Neuronal stem cell (in vitro differentiated cells): Measurements from ENCODE around the gene SOX8.

Experiments
- DNase-seq: peaks from one replicate; pipeline ENCODE4 v3.0.0-alpha.2; 2013; ENCODE audit warnings: low spot score
- H2AFZ ChIP-seq: one replicate; pipeline ENCODE4 v1.6.1; 2013; ENCODE audit warnings: mild to moderate bottlenecking, low read length, inconsistent platforms
- H2AK5ac ChIP-seq: 2 replicates; pipeline ENCODE4 v1.6.1; 2013; ENCODE audit warnings: low read depth, mild to moderate bottlenecking, inconsistent platforms, low read length, moderate library complexity, mixed read lengths
- H2BK120ac ChIP-seq: 2 replicates; pipeline ENCODE4 v1.6.1; 2013; ENCODE audit warnings: low read depth, mild to moderate bottlenecking, inconsistent platforms, low read length, moderate library complexity, mixed read lengths
- H2BK12ac ChIP-seq: one replicate; pipeline ENCODE4 v1.6.1; 2013; ENCODE audit warnings: low read length, inconsistent platforms
- H2BK15ac ChIP-seq: 2 replicates; pipeline ENCODE4 v1.6.1; 2013; ENCODE audit warnings: mild to moderate bottlenecking, low read length, inconsistent platforms, mixed read lengths
- H2BK5ac ChIP-seq: one replicate; pipeline ENCODE4 v1.6.1; 2013; ENCODE audit warnings: inconsistent platforms, mild to moderate bottlenecking, low read length, moderate library complexity
- H3K14ac ChIP-seq: one replicate; pipeline ENCODE4 v1.6.1; 2013; ENCODE audit warnings: low read length, inconsistent platforms
- H3K18ac ChIP-seq: 2 replicates; pipeline ENCODE4 v1.6.1; 2013; ENCODE audit warnings: low read length, inconsistent platforms
- H3K23ac ChIP-seq: 2 replicates; pipeline ENCODE4 v1.6.1; 2013; ENCODE audit warnings: low read depth, mild to moderate bottlenecking, mixed read lengths, low read length, inconsistent platforms; ENCODE audit not compliant: poor library complexity
- H3K27ac ChIP-seq: replicated peaks from 3 replicates; pipeline ENCODE4 v1.5.1; 2013; ENCODE audit warnings: low read length, inconsistent platforms
- H3K27me3 ChIP-seq, 3 experiments: 2 replicates each; pipeline ENCODE4 v1.6.1; 2013; ENCODE audit warnings: low read length in 3 of 3, mild to moderate bottlenecking in 2 of 3, inconsistent platforms in 1 of 3, low read depth in 1 of 3, mixed read lengths in 1 of 3, moderate library complexity in 1 of 3; ENCODE audit not compliant: control insufficient read depth in 3 of 3, insufficient read depth in 3 of 3
- H3K36me3 ChIP-seq, 2 donors: replicated peaks in 1 of 2; 2 replicates each; pipeline ENCODE4 v1.6.1; 2013; ENCODE audit warnings: low read length in 2 of 2; ENCODE audit not compliant: control insufficient read depth in 2 of 2, insufficient read depth in 2 of 2
- H3K4ac ChIP-seq: 2 replicates; pipeline ENCODE4 v1.6.1; 2013; ENCODE audit warnings: inconsistent platforms, mild to moderate bottlenecking, low read length, moderate library complexity
- H3K4me1 ChIP-seq, 2 donors: 1 replicate in 1 of 2; 2 replicates in 1 of 2; pipeline ENCODE4 v1.6.1; 2013; ENCODE audit warnings: low read length in 2 of 2, low read depth in 1 of 2; ENCODE audit not compliant: control insufficient read depth in 2 of 2, insufficient read depth in 1 of 2
- H3K4me2 ChIP-seq: one replicate; pipeline ENCODE4 v1.6.1; 2013; ENCODE audit warnings: mild to moderate bottlenecking, low read length, inconsistent platforms; ENCODE audit not compliant: insufficient read depth, poor library complexity, severe bottlenecking
- H3K4me3 ChIP-seq, 2 donors: 2 replicates each; pipeline ENCODE4 v1.5.1; 2013; ENCODE audit warnings: low read length in 2 of 2, mild to moderate bottlenecking in 2 of 2, inconsistent platforms in 1 of 2, moderate library complexity in 1 of 2
- H3K79me1 ChIP-seq: one replicate; pipeline ENCODE4 v1.6.1; 2013; ENCODE audit warnings: low read depth, mild to moderate bottlenecking, inconsistent platforms, low read length, moderate library complexity
- H3K9ac ChIP-seq: one replicate; pipeline ENCODE4 v1.6.1; 2013; ENCODE audit warnings: mild to moderate bottlenecking, low read depth, low read length, inconsistent platforms; ENCODE audit not compliant: poor library complexity
- H3K9me3 ChIP-seq, 2 donors: replicated peaks in 1 of 2; 2 replicates each; pipeline versions ENCODE3 to v1.6.1; 2013; ENCODE audit warnings: low read length in 2 of 2, mild to moderate bottlenecking in 2 of 2, inconsistent platforms in 1 of 2, low read depth in 1 of 2, mixed read lengths in 1 of 2, moderate library complexity in 1 of 2; ENCODE audit not compliant: control insufficient read depth in 2 of 2, insufficient read depth in 1 of 2
- H4K8ac ChIP-seq: one replicate; pipeline ENCODE4 v1.6.1; 2013; ENCODE audit warnings: low read depth, mild to moderate bottlenecking, inconsistent platforms, low read length, moderate library complexity
- H4K91ac ChIP-seq: one replicate; pipeline ENCODE4 v1.6.1; 2013; ENCODE audit warnings: low read length, low read depth, mild to moderate bottlenecking, inconsistent platforms; ENCODE audit not compliant: poor library complexity
- WGBS, 2 donors: extraction: QIAGEN DNeasy Blood & Tissue Kit; methylation state at CpG; one replicate each; pipeline ENCODE4 v1.1.7; 2013; ENCODE audit warnings: missing lambda C conversion rate in 2 of 2, mixed read lengths in 1 of 2; ENCODE audit not compliant: insufficient read length in 2 of 2, insufficient replicate concordance in 1 of 2; ENCODE audit errors: extremely low coverage in 2 of 2; 5-methylcytosine and 5-hydroxymethylcytosine counted together

Gene SOX8

GRCh38 chr16:988471-989353, 7.1 kb downstream of the SOX8 start:
- no peak for DNase-seq
- no peak overlapping the region for H3K27ac ChIP-seq
- peak overlapping the region; percentile 85 for H2BK15ac ChIP-seq
- no CpG with 5 or more reads among the region's 35 CpGs for WGBS, 2 donors
- H3K9me3 ChIP-seq: peaks cover 0 to 4% of the 10 kb centered on the region in 2 donors
- peak overlapping the region; percentile 90 for H2BK5ac ChIP-seq
- peak overlapping the region; percentile 89 for H3K14ac ChIP-seq
- no peak overlapping the region for H3K4ac ChIP-seq
- H4K8ac ChIP-seq: peak overlapping the region; percentile 43
- H3K18ac ChIP-seq: peak overlapping the region; percentile 44
- H3K79me1 ChIP-seq: no peaks in the 10 kb centered on the region
- H3K4me3 ChIP-seq: no peak overlapping the region
- H2AFZ ChIP-seq: no peak overlapping the region
- peak overlapping the region; percentile 37 for H3K9ac ChIP-seq
- H3K4me2 ChIP-seq: no peak overlapping the region
- peak overlapping the region; percentile 47 for H2BK120ac ChIP-seq
- peaks cover 5 to 19% of the 10 kb centered on the region in 2 donors for H3K36me3 ChIP-seq
- no peak overlapping the region for H4K91ac ChIP-seq
- H3K23ac ChIP-seq: peak overlapping the region; percentile 80
- peaks cover 0 to 3% (median 0%) of the 10 kb centered on the region in 3 experiments for H3K27me3 ChIP-seq
- H2BK12ac ChIP-seq: peak overlapping the region; percentile 22
- H3K4me1 ChIP-seq: peaks cover 8 to 38% of the 10 kb centered on the region in 2 donors
- peak overlapping the region; percentile 95 for H2AK5ac ChIP-seq

- H3K27ac ChIP-seq: no peak overlapping the region
- H3K9me3 ChIP-seq: peaks cover 0 to 5% of the 10 kb centered on the region in 2 donors
- H3K4ac ChIP-seq: peak overlapping the region; percentile 23
- DNase-seq: no peak
- H4K91ac ChIP-seq: no peak overlapping the region
- WGBS, 2 donors: no CpG with 5 or more reads among the region's 11 CpGs
- H3K4me3 ChIP-seq: no peak overlapping the region
- H3K4me2 ChIP-seq: no peak overlapping the region
- H3K79me1 ChIP-seq: no peaks in the 10 kb centered on the region
- peak overlapping the region; percentile 73 for H3K23ac ChIP-seq
- H3K14ac ChIP-seq: peak overlapping the region; percentile 71
- peak overlapping the region; percentile 88 for H2AK5ac ChIP-seq
- peak overlapping the region; percentile 90 for H2BK5ac ChIP-seq
- peak overlapping the region; percentile 47 for H2BK120ac ChIP-seq
- peak overlapping the region; percentile 38 for H2AFZ ChIP-seq
- peaks cover 3 to 37% of the 10 kb centered on the region in 2 donors for H3K4me1 ChIP-seq
- peaks cover 5 to 19% of the 10 kb centered on the region in 2 donors for H3K36me3 ChIP-seq
- H4K8ac ChIP-seq: no peak overlapping the region
- H3K18ac ChIP-seq: peak overlapping the region; percentile 65
- peak overlapping the region; percentile 22 for H2BK12ac ChIP-seq
- no peak overlapping the region for H3K9ac ChIP-seq
- H3K27me3 ChIP-seq: peaks cover 0 to 2% (median 0%) of the 10 kb centered on the region in 3 experiments
- peak overlapping the region; percentile 85 for H2BK15ac ChIP-seq
Observed at GRCh38 chr16:989354-989814, 7.8 kb downstream of the SOX8 start.

- Histone ChIP-seq H3K4me1 (peaks cover 3 to 37% of the 10 kb centered on the region in 2 donors), H2BK5ac (peak overlapping the region; percentile 13), H3K36me3 (peaks cover 2 to 11% of the 10 kb centered on the region in 2 donors), H3K9ac (no peak overlapping the region), H3K23ac (peak overlapping the region; percentile 55), H3K4me2 (no peak overlapping the region), H3K4me3 (peak overlapping the region in 1 of 2 donors; percentile 25), H4K91ac (no peak overlapping the region), H3K18ac (peak overlapping the region; percentile 64), H3K14ac (peak overlapping the region; percentile 17), H2AFZ (peak overlapping the region; percentile 95), H3K9me3 (peaks cover 0 to 16% of the 10 kb centered on the region in 2 donors), H3K4ac (no peak overlapping the region), H2AK5ac (peak overlapping the region; percentile 88), H2BK15ac (peak overlapping the region; percentile 85), H3K79me1 (no peaks in the 10 kb centered on the region), H3K27me3 (peaks cover 0 to 2% (median 0%) of the 10 kb centered on the region in 3 experiments), H2BK120ac (peak overlapping the region; percentile 47), H2BK12ac (peak overlapping the region; percentile 84), H4K8ac (peak overlapping the region; percentile 6), H3K27ac (no peak overlapping the region)
- no CpG with 5 or more reads among the region's 41 CpGs for WGBS, 2 donors
- no peak for DNase-seq
Observed at GRCh38 chr16:990516-991291, 9.1 kb downstream of the SOX8 start.
